Upper lobe of left lung (tissue), 6 donors: Measurements from ENCODE around the gene TSPAN17. TPM values are rescaled to one million over a fixed set of nuclear protein-coding genes. Genes with fewer than 3 reads are reported as not detected.

Source experiments
- ATAC-seq, 2 donors: fragments of 200-7000 bp; cut with Tn5 transposase; one replicate each; pipeline ENCODE4 v1.9.1; 2022; ENCODE audit warnings: mild to moderate bottlenecking in 2 of 2, moderate library complexity in 2 of 2; ENCODE audit not compliant: low FRiP score in 2 of 2
- DNase-seq, 2 donors: peaks; one replicate each; pipeline ENCODE4 v3.0.0-alpha.2; 2019 to 2020
- H3K27ac ChIP-seq, 4 donors: fragments of 200-600 bp; sonication (generic); one replicate each; pipeline ENCODE4 v1.5.1; 2016 to 2019
- H3K27me3 ChIP-seq, 4 donors: fragments of 200-600 bp; sonication (generic); one replicate each; pipeline ENCODE4 v1.5.1; 2017 to 2019
- H3K36me3 ChIP-seq, 4 donors: fragments of 200-600 bp; sonication (generic); one replicate each; pipeline ENCODE4 v1.5.1; 2016 to 2019
- H3K4me1 ChIP-seq, 4 donors: fragments of 200-600 bp; sonication (generic); one replicate each; pipeline ENCODE4 v1.5.1; 2018 to 2019
- H3K4me3 ChIP-seq, 4 donors: fragments of 200-600 bp; sonication (generic); one replicate each; pipeline ENCODE4 v1.5.1; 2017 to 2019; ENCODE audit warnings: mild to moderate bottlenecking in 2 of 4, moderate library complexity in 1 of 4
- H3K9me3 ChIP-seq, 4 donors: fragments of 200-600 bp; sonication (generic); one replicate each; pipeline ENCODE4 v1.5.1; 2018 to 2019
- CTCF ChIP-seq, 6 experiments: fragments of 450-650 bp in 4 of 6; fragments of 200-600 bp in 2 of 6; sonication (generic) in 2 of 6; IDR thresholded peaks; one replicate each; pipeline ENCODE4 v1.5.1; 2016 to 2019; ENCODE audit warnings: antibody characterized with exemption in 6 of 6
- EP300 ChIP-seq, 4 donors: sonication (generic); formaldehyde crosslinking; IDR thresholded peaks; one replicate each; pipeline ENCODE4 v1.5.1; 2017; ENCODE audit warnings: antibody characterized with exemption in 4 of 4, control low read depth in 2 of 4
- POLR2A ChIP-seq, 4 donors: fragments of 450-650 bp; IDR thresholded peaks; one replicate each; pipeline ENCODE4 v1.5.1; 2016 to 2017; ENCODE audit warnings: antibody characterized with exemption in 4 of 4, mild to moderate bottlenecking in 2 of 4
- POLR2AphosphoS5 ChIP-seq, 2 donors: sonication (generic); formaldehyde crosslinking; IDR thresholded peaks; one replicate each; pipeline ENCODE4 v1.5.1; 2017; ENCODE audit warnings: antibody characterized with exemption in 2 of 2
- WGBS, 2 donors: methylation state at CpG; one replicate each; pipeline ENCODE4 v1.1.5; 2017 to 2018; 5-methylcytosine and 5-hydroxymethylcytosine counted together
- small RNA-seq, 4 donors: library from RNA; depleted of rRNA; stranded (forward); fragments of <200 nt; gene quantifications; one replicate each; pipeline ENCODE3, GENCODE V24; 2016
- total RNA-seq, 6 donors: library from RNA; depleted of rRNA in 4 of 6; stranded (reverse); fragments of >200 nt in 4 of 6; gene quantifications; one replicate each; pipeline versions ENCODE4 v1.1.0 to v1.2.1, GENCODE V29; 2016 to 2021
- donor health status: DM: no; HTN: no; CAD: no; lungs with moderate emphysema.
- donor health status: DM: no; HTN: yes; CAD: no; lungs with severe emphysema.

Gene TSPAN17
- total RNA-seq, 6 donors from 2014 or later, result 20.1 to 36.8 (median 25.6) TPM

- Histone ChIP-seq H3K36me3 (no peaks in the 10 kb centered on the region), H3K27me3 (no peaks in the 10 kb centered on the region), H3K27ac (no peak overlapping the region), H3K9me3 (no peaks in the 10 kb centered on the region), H3K4me1 (no peaks in the 10 kb centered on the region), H3K4me3 (no peak overlapping the region)
- 74 to 81% methylated on average over 3 of the region's 3 CpGs for WGBS, 2 donors
- TF ChIP-seq POLR2AphosphoS5 (IDR thresholded peaks at IDR 0.05) (no peak), EP300 (IDR thresholded peaks at IDR 0.05) (no peak), CTCF (IDR thresholded peaks at IDR 0.05) (no peak), POLR2A (IDR thresholded peaks at IDR 0.05) (no peak)
- DNase-seq (no peak), ATAC-seq (no peak)
Measured at GRCh38 chr5:176704355-176704754, 57.1 kb downstream of the TSPAN17 start.

- H3K27me3 ChIP-seq, result no peaks in the 10 kb centered on the region
- no peak for ATAC-seq
- no peaks in the 10 kb centered on the region for H3K4me1 ChIP-seq
- no peaks in the 10 kb centered on the region for H3K36me3 ChIP-seq
- TF ChIP-seq POLR2AphosphoS5 (IDR thresholded peaks at IDR 0.05), result no peak
- TF ChIP-seq CTCF (IDR thresholded peaks at IDR 0.05), result no peak
- TF ChIP-seq EP300 (IDR thresholded peaks at IDR 0.05), result no peak
- TF ChIP-seq POLR2A (IDR thresholded peaks at IDR 0.05), result no peak
- DNase-seq, result no peak
- no peaks in the 10 kb centered on the region for H3K9me3 ChIP-seq
- WGBS, 2 donors, result 53 to 57% methylated on average over 8 to 12 of the region's 12 CpGs
- H3K4me3 ChIP-seq, result no peak overlapping the region
- H3K27ac ChIP-seq, result no peak overlapping the region
Measured at GRCh38 chr5:176704817-176705216, 57.5 kb downstream of the TSPAN17 start.

Small RNA genes lying within 50 kb of the gene (small RNA-seq; reads per million reads assigned to genes)
- 0 reads per million in 4 donors for gene MIR4281

Other genes starting within 250 kb of the TSPAN17 start
- gene CLTB, start 230.9 kb upstream of the TSPAN17 start, total RNA-seq, result 100 to 1,000 TPM in 4 of 6 donors, 10 to 100 TPM in 2; 54.5 to 187 (median 109) TPM
- 10 to 100 TPM; 11.5 to 33.0 (median 30.0) TPM for gene FAF2, start 199.1 kb upstream of the TSPAN17 start, total RNA-seq
- gene RNF44, start 110.1 kb upstream of the TSPAN17 start, total RNA-seq, result 10 to 100 TPM; 13.4 to 76.5 (median 51.7) TPM
- under 1 TPM in 2 of 6 donors, not detected in 4; 0.30 to 0.34 TPM for gene CDHR2, start 98.1 kb upstream of the TSPAN17 start, total RNA-seq
- gene GPRIN1, start 37.3 kb upstream of the TSPAN17 start, total RNA-seq, result 1 to 10 TPM in 3 of 6 donors, under 1 TPM in 3; under 0.01 to 4.0 (median 1.3) TPM
- not detected for gene SNCB, start 16.9 kb upstream of the TSPAN17 start, total RNA-seq
- gene EIF4E1B, start 16.8 kb upstream of the TSPAN17 start, total RNA-seq, result not detected
- gene UNC5A, start 163.1 kb downstream of the TSPAN17 start, total RNA-seq, result 1 to 10 TPM in 1 of 6 donors, under 1 TPM in 4, not detected in 1; 0.20 to 1.0 (median 0.39) TPM